ENCODE measurements around the gene HDAC11.

- TF ChIP-seq POLR2AphosphoS5 (IDR thresholded peaks at IDR 0.05; ENCODE audit: low read depth, low read length) (no peak), POLR2A (IDR thresholded peaks at IDR 0.05; ENCODE audit: low read depth, low read length) (no peak)
Observed at GRCh38 chr3:13500133-13500885, 20.2 kb downstream of the HDAC11 start.

Measured in GM12892 (cell line).